GM06990 (cell line): ENCODE measurements around the gene DYNC2I2.

Experiments
- DNase-seq: peaks from one replicate; pipeline ENCODE4 v3.0.0-alpha.2; 2011; ENCODE audit not compliant: insufficient read length; ENCODE audit errors: extremely low read depth
- H3K27me3 ChIP-seq: replicated peaks from 2 replicates; pipeline ENCODE4 v1.6.0; 2011; ENCODE audit warnings: low read length; ENCODE audit not compliant: control insufficient read depth, insufficient read depth
- H3K36me3 ChIP-seq: 2 replicates; pipeline ENCODE4 v1.5.1; 2011; ENCODE audit warnings: low read length; ENCODE audit not compliant: control insufficient read depth, insufficient read depth
- H3K4me3 ChIP-seq: replicated peaks from 2 replicates; pipeline ENCODE4 v1.5.1; 2011; ENCODE audit warnings: low read depth, mild to moderate bottlenecking, control low read depth, low read length
- TF ChIP-seq, protein P1 (sequence below): IDR thresholded peaks from 2 replicates; pipeline ENCODE4 v1.5.1; 2011; ENCODE audit warnings: low read length, control low read depth, mild to moderate bottlenecking, inconsistent platforms; ENCODE audit not compliant: insufficient read depth, poor library complexity, severe bottlenecking

The DYNC2I2 gene

DNA sequence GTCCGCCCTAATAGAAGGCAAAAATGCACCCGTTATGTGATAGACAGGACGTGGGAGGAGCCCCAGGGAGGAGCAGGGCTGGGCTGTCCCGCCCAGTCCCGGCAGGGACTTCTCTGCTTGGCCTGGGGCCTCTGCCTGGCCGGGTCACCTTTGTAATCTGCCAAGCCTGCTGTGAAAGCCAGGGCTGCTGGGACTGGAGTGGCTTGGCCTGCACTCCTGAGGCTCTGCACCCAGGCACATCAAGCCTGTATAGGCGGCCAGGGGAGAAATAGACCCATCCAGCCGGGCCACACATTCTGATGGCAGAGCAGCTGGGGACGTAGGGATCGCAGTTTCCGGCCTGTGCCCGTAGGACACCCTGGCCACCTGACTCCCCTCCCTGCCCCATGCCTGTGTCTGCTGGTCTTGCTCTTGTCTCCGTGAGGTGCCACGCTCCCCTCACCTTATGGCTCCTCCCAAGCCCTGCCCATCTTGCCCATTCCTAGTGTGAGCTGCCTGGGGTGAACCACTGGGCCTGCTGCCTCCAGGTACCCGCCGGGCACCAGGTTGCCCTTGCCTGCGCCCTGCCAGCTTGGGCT is 28.1 kb downstream of the DYNC2I2 start:
- TF ChIP-seq, protein P1, sequence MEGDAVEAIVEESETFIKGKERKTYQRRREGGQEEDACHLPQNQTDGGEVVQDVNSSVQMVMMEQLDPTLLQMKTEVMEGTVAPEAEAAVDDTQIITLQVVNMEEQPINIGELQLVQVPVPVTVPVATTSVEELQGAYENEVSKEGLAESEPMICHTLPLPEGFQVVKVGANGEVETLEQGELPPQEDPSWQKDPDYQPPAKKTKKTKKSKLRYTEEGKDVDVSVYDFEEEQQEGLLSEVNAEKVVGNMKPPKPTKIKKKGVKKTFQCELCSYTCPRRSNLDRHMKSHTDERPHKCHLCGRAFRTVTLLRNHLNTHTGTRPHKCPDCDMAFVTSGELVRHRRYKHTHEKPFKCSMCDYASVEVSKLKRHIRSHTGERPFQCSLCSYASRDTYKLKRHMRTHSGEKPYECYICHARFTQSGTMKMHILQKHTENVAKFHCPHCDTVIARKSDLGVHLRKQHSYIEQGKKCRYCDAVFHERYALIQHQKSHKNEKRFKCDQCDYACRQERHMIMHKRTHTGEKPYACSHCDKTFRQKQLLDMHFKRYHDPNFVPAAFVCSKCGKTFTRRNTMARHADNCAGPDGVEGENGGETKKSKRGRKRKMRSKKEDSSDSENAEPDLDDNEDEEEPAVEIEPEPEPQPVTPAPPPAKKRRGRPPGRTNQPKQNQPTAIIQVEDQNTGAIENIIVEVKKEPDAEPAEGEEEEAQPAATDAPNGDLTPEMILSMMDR = no peak
- no peak for DNase-seq
- no peak overlapping the region for H3K4me3 ChIP-seq
- no peaks in the 10 kb centered on the region for H3K27me3 ChIP-seq
- H3K36me3 ChIP-seq = peaks cover 54% of the 10 kb centered on the region

DNA sequence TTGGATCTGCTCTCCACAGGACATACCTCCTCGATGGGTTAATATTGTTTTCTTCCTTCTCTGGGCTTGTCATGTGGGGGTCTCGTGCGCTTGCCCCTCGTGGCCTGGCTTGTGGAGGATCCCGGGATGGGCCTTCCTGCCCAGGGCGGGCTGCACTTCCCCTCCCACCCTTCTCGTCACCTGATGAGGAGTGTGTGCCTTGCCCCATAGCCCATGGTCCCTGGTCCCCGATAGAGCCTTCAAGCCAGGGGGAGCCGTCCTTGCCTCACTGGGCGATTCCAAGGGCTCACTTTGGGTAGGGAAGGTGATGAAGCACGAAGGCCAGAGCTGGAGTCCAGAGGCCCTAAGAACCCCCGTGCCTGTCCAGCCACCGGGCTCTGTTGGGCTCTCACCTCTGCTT is 28.7 kb downstream of the DYNC2I2 start:
- peaks cover 49% of the 10 kb centered on the region for H3K36me3 ChIP-seq
- TF ChIP-seq, protein P1 = no peak
- no peak overlapping the region for H3K4me3 ChIP-seq
- no peaks in the 10 kb centered on the region for H3K27me3 ChIP-seq
- no peak for DNase-seq

DNA sequence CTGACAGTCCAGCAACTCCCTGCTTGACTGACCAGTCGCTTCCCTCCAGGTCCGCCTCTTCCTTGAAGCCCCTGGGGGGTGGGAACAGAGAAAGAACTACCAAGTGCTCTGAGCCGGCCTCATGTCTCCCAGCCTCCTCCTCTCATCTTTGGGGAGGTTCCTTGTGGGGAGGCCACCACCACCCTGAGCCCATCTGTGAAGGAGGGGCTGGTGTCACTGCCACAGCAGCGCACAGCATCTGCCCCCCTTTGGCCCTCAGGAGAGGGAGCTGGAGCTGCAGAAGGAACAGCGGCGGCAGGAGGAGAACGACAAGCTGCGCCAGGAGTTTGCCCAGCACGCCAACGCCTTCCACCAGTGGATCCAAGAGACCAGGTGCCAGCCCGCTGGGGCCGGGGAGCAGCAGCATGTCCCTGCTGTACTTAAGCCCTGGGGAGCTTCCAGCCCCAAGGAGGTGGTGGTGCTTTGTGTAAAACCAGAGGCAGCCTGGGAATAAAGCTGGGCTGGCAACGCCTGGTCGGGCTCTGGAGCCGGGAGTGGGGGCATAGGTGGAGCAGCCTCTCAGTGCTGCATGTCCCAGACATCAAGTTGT is 29.4 kb downstream of the DYNC2I2 start:
- no peak overlapping the region for H3K4me3 ChIP-seq
- TF ChIP-seq, protein P1 = no peak
- no peak for DNase-seq
- H3K36me3 ChIP-seq = peaks cover 44% of the 10 kb centered on the region
- no peaks in the 10 kb centered on the region for H3K27me3 ChIP-seq

DNA sequence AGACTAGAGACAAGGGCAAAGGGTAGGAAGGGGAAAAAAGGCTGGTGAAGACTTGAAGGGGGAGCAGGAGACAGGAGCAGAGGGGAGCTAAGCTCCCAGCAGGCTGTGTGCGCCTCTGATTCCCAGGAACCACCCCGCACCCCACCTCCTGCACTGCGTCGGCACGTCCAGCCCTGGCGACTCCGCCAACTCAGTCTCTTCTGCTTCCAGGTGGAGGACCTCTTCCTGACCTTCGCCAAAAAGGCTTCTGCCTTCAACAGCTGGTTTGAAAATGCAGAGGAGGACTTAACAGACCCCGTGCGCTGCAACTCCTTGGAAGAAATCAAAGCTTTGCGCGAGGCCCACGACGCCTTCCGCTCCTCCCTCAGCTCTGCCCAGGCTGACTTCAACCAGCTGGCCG is 30.5 kb downstream of the DYNC2I2 start:
- no peak for DNase-seq
- TF ChIP-seq, protein P1 = no peak
- H3K4me3 ChIP-seq = no peak overlapping the region
- peaks cover 44% of the 10 kb centered on the region for H3K36me3 ChIP-seq
- H3K27me3 ChIP-seq = no peaks in the 10 kb centered on the region

DNA sequence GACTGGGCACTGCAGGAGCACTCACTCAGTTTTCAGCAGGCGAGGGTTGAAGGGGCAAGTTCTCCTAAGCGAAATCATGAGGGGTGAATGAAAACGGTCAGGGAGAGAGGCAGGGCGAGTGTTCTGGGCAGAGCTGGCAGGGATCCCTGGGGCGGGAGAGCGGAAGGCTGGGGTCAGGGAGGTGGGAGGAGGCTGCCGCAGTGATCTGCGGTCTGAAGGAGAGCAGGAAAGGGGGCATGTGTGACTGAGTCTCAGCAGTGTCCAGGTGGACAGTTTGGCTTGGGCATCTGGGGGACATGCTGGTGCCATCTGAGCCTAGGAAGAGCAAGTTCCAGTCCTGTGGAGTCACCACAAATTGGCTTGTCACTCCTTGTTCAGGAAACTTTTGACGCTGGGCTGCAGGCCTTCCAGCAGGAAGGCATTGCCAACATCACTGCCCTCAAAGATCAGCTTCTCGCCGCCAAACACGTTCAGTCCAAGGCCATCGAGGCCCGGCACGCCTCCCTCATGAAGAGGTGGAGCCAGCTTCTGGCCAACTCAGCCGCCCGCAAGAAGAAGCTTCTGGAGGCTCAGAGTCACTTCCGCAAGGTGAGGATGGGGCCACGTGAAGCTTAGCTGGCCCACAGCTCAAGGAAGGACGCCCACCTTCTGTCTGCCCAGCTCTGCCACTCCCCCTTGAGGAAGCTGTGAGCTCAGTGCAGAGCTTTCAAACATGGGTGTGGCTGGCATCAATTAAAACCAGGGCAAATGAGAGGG is 31.1 kb downstream of the DYNC2I2 start:
- Histone ChIP-seq H3K27me3 (no peaks in the 10 kb centered on the region), H3K36me3 (peaks cover 49% of the 10 kb centered on the region), H3K4me3 (no peak overlapping the region)
- TF ChIP-seq, protein P1 = no peak
- DNase-seq = no peak
